ENCODE measurements around the gene PPP1R3D. TPM values are rescaled to one million over a fixed set of nuclear protein-coding genes. Genes with fewer than 3 reads are reported as not detected.

The PPP1R3D gene
- total RNA-seq, 1 donor from 2014 or later = 11.2 TPM

GRCh38 chr20:59955131-59955796 is 15.2 kb upstream of the PPP1R3D start:
- H3K4me3 ChIP-seq = no peak overlapping the region
- peaks cover 10% of the 10 kb centered on the region for H3K36me3 ChIP-seq
- TF ChIP-seq CTCF (IDR thresholded peaks at IDR 0.05) = peak; percentile 33
- ATAC-seq (peak; percentile 71), DNase-seq (no peak)
- intact Hi-C loops (cut with DNase I) = no loop called here
- no peak overlapping the region for H3K27ac ChIP-seq
- H3K27me3 ChIP-seq = no peaks in the 10 kb centered on the region
- H3K4me1 ChIP-seq = no peaks in the 10 kb centered on the region
- H3K9me3 ChIP-seq = no peaks in the 10 kb centered on the region

- H3K36me3 ChIP-seq = peaks cover 10% of the 10 kb centered on the region
- no peak for DNase-seq
- no peak for ATAC-seq
- H3K4me3 ChIP-seq = no peak overlapping the region
- H3K27me3 ChIP-seq = no peaks in the 10 kb centered on the region
- no peak for TF ChIP-seq CTCF (IDR thresholded peaks at IDR 0.05)
- intact Hi-C loops (cut with DNase I) = no loop called here
- no peaks in the 10 kb centered on the region for H3K9me3 ChIP-seq
- no peak overlapping the region for H3K27ac ChIP-seq
- H3K4me1 ChIP-seq = no peaks in the 10 kb centered on the region
These were observed 14.6 kb upstream of the PPP1R3D start for GRCh38 chr20:59954718-59955117.

GRCh38 chr20:59949911-59950310 is 9.8 kb upstream of the PPP1R3D start:
- H3K36me3 ChIP-seq = peaks cover 15% of the 10 kb centered on the region
- H3K4me3 ChIP-seq = no peak overlapping the region
- no peaks in the 10 kb centered on the region for H3K9me3 ChIP-seq
- intact Hi-C loops (cut with DNase I) = no loop called here
- no peak for TF ChIP-seq CTCF (IDR thresholded peaks at IDR 0.05)
- DNase-seq (no peak), ATAC-seq (no peak)
- H3K27me3 ChIP-seq = no peaks in the 10 kb centered on the region
- peaks cover 11% of the 10 kb centered on the region for H3K4me1 ChIP-seq
- no peak overlapping the region for H3K27ac ChIP-seq

- intact Hi-C loops (cut with DNase I) = no loop called here
- Histone ChIP-seq H3K27me3 (no peaks in the 10 kb centered on the region), H3K36me3 (peaks cover 24% of the 10 kb centered on the region), H3K4me3 (no peak overlapping the region), H3K9me3 (no peaks in the 10 kb centered on the region), H3K4me1 (peaks cover 13% of the 10 kb centered on the region), H3K27ac (no peak overlapping the region)
- peak; percentile 66 for TF ChIP-seq CTCF (IDR thresholded peaks at IDR 0.05)
- ATAC-seq (peak; percentile 76), DNase-seq (no peak)
These were observed 9.0 kb upstream of the PPP1R3D start for GRCh38 chr20:59948828-59949720.

- no peak for TF ChIP-seq CTCF (IDR thresholded peaks at IDR 0.05)
- intact Hi-C loops (cut with DNase I) = no loop called here
- Histone ChIP-seq H3K9me3 (no peaks in the 10 kb centered on the region), H3K4me3 (no peak overlapping the region), H3K4me1 (peaks cover 13% of the 10 kb centered on the region), H3K27me3 (no peaks in the 10 kb centered on the region), H3K36me3 (peaks cover 32% of the 10 kb centered on the region), H3K27ac (no peak overlapping the region)
- DNase-seq = no peak
- ATAC-seq = no peak
These were observed 8.1 kb upstream of the PPP1R3D start for GRCh38 chr20:59948212-59948611.

Measured in upper lobe of right lung (tissue), 1 donor.